ENCODE measurements around the gene C3orf20. TPM values are rescaled to one million over a fixed set of nuclear protein-coding genes. Genes with fewer than 3 reads are reported as not detected.
A peak's percentile ranks its signal among the peaks of the same experiment; 100 is the strongest.

Gene C3orf20
- total and polyA plus RNA-seq, 9 of the 15 experiments (the other 6 are each of a cell fraction or from before 2014, with no cell fraction given), result 0.04 TPM; not detected in 8

DNA sequence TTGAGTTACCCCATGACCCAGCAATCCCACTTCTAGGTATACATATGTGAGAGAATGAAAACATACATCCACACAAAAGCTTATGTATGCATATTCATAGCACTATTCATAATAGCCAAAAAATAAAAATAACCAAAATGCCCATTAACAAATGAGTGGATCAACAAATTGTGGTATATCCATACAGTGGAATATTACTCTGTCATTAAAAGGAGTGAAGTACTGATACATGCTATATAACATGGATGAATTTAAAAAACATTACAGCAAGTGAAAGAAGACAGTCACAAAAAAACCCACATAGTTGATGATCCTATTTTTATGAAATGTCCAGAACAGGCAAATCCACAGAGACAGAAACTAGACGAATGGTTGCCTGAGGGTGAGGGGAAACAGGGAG lies 5.2 kb downstream of the C3orf20 start:
- BruUV-seq (replicated peaks), result no TSS peak
- no peak overlapping the region for H3K9ac ChIP-seq (ENCODE audit: insufficient read depth in 1 of 2, low read depth in 2 of 2, low read length in 2 of 2)
- FAIRE-seq (no peak), ATAC-seq (no peak), DNase-seq (ENCODE audit: extremely low read depth in 1 of 4, low spot score in 3 of 4) (no peak)
- H3K27ac ChIP-seq (ENCODE audit: extremely low read depth, low read depth, low read length), result no peak overlapping the region
- peaks cover 6 to 18% of the 10 kb centered on the region in 2 experiments; a peak in 4 of 5 replicates for H3K27me3 ChIP-seq (ENCODE audit: control insufficient read depth in 2 of 2, insufficient read depth in 2 of 2, low read length in 2 of 2)
- H3K4me3 ChIP-seq, result no peak overlapping the region
- H3K9me3 ChIP-seq (replicated peaks; ENCODE audit: control insufficient read depth, insufficient read depth, low read depth, low read length), result 0 out of 2 replicates have a peak, but pooled peaks cover 4% of the 10 kb centered on the region
- H3K79me2 ChIP-seq (ENCODE audit: control insufficient read depth, insufficient read depth, low read length), result no peaks in the 10 kb centered on the region
- intact Hi-C loops (cut with micrococcal nuclease), result no loop called here
- in situ Hi-C loops (cut with MboI), result no loop called here
- no peaks in the 10 kb centered on the region for H3K4me1 ChIP-seq (replicated peaks in 1 of 2; ENCODE audit: control insufficient read depth in 2 of 2, insufficient read depth in 2 of 2, low read length in 2 of 2)
- POLR2A ChIA-PET, result interaction anchor here (0.9 kb wide), 1 partner anchor 11 kb away, joined by 5 read pairs; no protein-coding TSS in a partner anchor
- no peak overlapping the region for H3K4me2 ChIP-seq (ENCODE audit: insufficient read depth, low read length)
- CTCF ChIA-PET (ENCODE audit: low intra/inter-chr PET ratio), result no interaction called here
- TF ChIP-seq ADNP (tag; IDR thresholded peaks at IDR 0.05) (peak; percentile 51; the same call in 1 of the 2 replicates), ZNF24 (IDR thresholded peaks at IDR 0.05) (peak; percentile 69; the same call in 1 of the 2 replicates), CBX3 (IDR thresholded peaks at IDR 0.05; ENCODE audit: borderline replicate concordance in 1 of 2, low read length in 2 of 2) (peak in 1 of 2 experiments; percentile 84; a peak in 1 of 3 replicates), ZNF133 (CRISPR knock-in tag; IDR thresholded peaks at IDR 0.05) (no peak), BRD9 (IDR thresholded peaks at IDR 0.05; ENCODE audit: low read depth, partially characterized antibody) (no peak), ZNF146 (CRISPR knock-in tag; IDR thresholded peaks at IDR 0.05; ENCODE audit: unreplicated experiment) (peak; percentile 95), RBM25 (IDR thresholded peaks at IDR 0.05; ENCODE audit: low read depth, low read length, severe bottlenecking) (peak; percentile 80), BCOR (IDR thresholded peaks at IDR 0.05) (0 out of 2 replicates have a peak, but pooled peaks have one; percentile 42)
- no peak overlapping the region for H2AFZ ChIP-seq (ENCODE audit: low read depth, low read length)
- H3K9me1 ChIP-seq (ENCODE audit: control insufficient read depth, insufficient read depth, low read length), result no peaks in the 10 kb centered on the region
- H3K36me3 ChIP-seq (ENCODE audit: control insufficient read depth, insufficient read depth, low read length), result no peaks in the 10 kb centered on the region
- WGBS (ENCODE audit: insufficient coverage, low coverage, missing lambda C conversion rate), result 43% methylated on average over 1 of the region's 1 CpG
- 0 out of 2 replicates have a peak, but pooled peaks cover 5% of the 10 kb centered on the region for H4K20me1 ChIP-seq (replicated peaks; ENCODE audit: control insufficient read depth, insufficient read depth, low read length)
